Smooth muscle cell (in vitro differentiated cells): Measurements from ENCODE around the gene PLXNA2. TPM values are rescaled to one million over a fixed set of nuclear protein-coding genes. Genes with fewer than 3 reads are reported as not detected.
A peak's percentile ranks its signal among the peaks of the same experiment; 100 is the strongest.

Source experiments
- DNase-seq: peaks from one replicate; lab custom pipeline; 2025; ENCODE audit not compliant: unreplicated experiment; lab: John Stamatoyannopoulos, UW
- H2AFZ ChIP-seq: fragments of 200-600 bp; sonication (generic); 2 replicates; pipeline ENCODE4 v1.6.0; 2016; ENCODE audit warnings: antibody characterized with exemption, low read depth, mild to moderate bottlenecking
- H3F3A ChIP-seq: fragments of 200-600 bp; sonication (generic); 2 replicates; pipeline ENCODE4 v1.6.0; 2017; ENCODE audit warnings: antibody characterized with exemption, low read depth
- H3K27ac ChIP-seq: fragments of 200-600 bp; sonication (generic); 2 replicates; pipeline ENCODE4 v1.5.1; 2016; ENCODE audit warnings: low read depth, mild to moderate bottlenecking
- H3K27me3 ChIP-seq: fragments of 200-600 bp; sonication (generic); 2 replicates; pipeline ENCODE4 v1.6.1; 2016; ENCODE audit warnings: low read depth, mild to moderate bottlenecking
- H3K36me3 ChIP-seq: fragments of 200-600 bp; sonication (generic); 2 replicates; pipeline ENCODE4 v1.5.1; 2016; ENCODE audit warnings: low read depth
- H3K4me1 ChIP-seq: fragments of 200-600 bp; sonication (generic); 2 replicates; pipeline ENCODE4 v1.5.1; 2016; ENCODE audit warnings: low read depth
- H3K4me2 ChIP-seq: fragments of 200-600 bp; sonication (generic); 2 replicates; pipeline ENCODE4 v1.6.0; 2016; ENCODE audit warnings: mild to moderate bottlenecking
- H3K4me3 ChIP-seq: fragments of 200-600 bp; sonication (generic); 2 replicates; pipeline ENCODE4 v1.5.1; 2016; ENCODE audit warnings: mild to moderate bottlenecking
- H3K79me2 ChIP-seq: fragments of 200-600 bp; sonication (generic); 2 replicates; pipeline ENCODE4 v1.6.0; 2016; ENCODE audit warnings: low read depth, mild to moderate bottlenecking
- H3K9ac ChIP-seq: fragments of 200-600 bp; sonication (generic); 2 replicates; pipeline ENCODE4 v1.6.0; 2016; ENCODE audit warnings: low read depth
- H3K9me3 ChIP-seq: fragments of 200-600 bp; sonication (generic); replicated peaks from 2 replicates; pipeline ENCODE4 v1.5.1; 2016; ENCODE audit warnings: low read depth
- H4K20me1 ChIP-seq: fragments of 200-600 bp; sonication (generic); 2 replicates; pipeline ENCODE4 v1.6.0; 2016; ENCODE audit warnings: low read depth
- CTCF ChIP-seq: fragments of 200-600 bp; sonication (generic); IDR thresholded peaks from 2 replicates; pipeline ENCODE4 v1.5.1; 2017; ENCODE audit warnings: borderline replicate concordance, mild to moderate bottlenecking, antibody characterized with exemption; ENCODE audit not compliant: insufficient read depth, poor library complexity, severe bottlenecking
- WGBS: methylation state at CpG from one replicate; pipeline ENCODE4 v1.1.7; 2016; ENCODE audit warnings: low lambda C conversion rate; 5-methylcytosine and 5-hydroxymethylcytosine counted together
- polyA plus RNA-seq: library from polyadenylated mRNA; unstranded; fragments of >200 nt; fragmentation: Nextera tagmentation; extraction: Ambion mirVana; gene quantifications from 2 replicates; pipeline ENCODE4 v1.2.1, GENCODE V29; 2016
- total RNA-seq: library from RNA; depleted of rRNA; stranded (reverse); fragments of >200 nt; gene quantifications from 2 replicates; pipeline ENCODE4 v1.2.3, GENCODE V29; 2014

The PLXNA2 gene
- total and polyA plus RNA-seq, 2 experiments from 2014 or later, result 8.2 to 8.7 TPM

- Histone ChIP-seq H3F3A (no peaks in the 10 kb centered on the region), H3K9me3 (no peaks in the 10 kb centered on the region), H3K4me1 (no peaks in the 10 kb centered on the region), H3K4me3 (no peak overlapping the region), H3K27ac (no peak overlapping the region), H4K20me1 (no peaks in the 10 kb centered on the region), H3K4me2 (no peak overlapping the region), H3K36me3 (no peaks in the 10 kb centered on the region), H3K9ac (no peak overlapping the region), H3K27me3 (no peaks in the 10 kb centered on the region), H2AFZ (no peak overlapping the region), H3K79me2 (no peaks in the 10 kb centered on the region)
- DNase-seq, result no peak
- no peak for TF ChIP-seq CTCF
- WGBS, result 92% methylated on average over 16 of the region's 16 CpGs
Observed at GRCh38 chr1:208084220-208084619, 160.0 kb downstream of the PLXNA2 start.

GRCh38 chr1:208083715-208084085 lies 160.5 kb downstream of the PLXNA2 start:
- no peaks in the 10 kb centered on the region for H3F3A ChIP-seq
- no peak for TF ChIP-seq CTCF
- H3K27me3 ChIP-seq, result no peaks in the 10 kb centered on the region
- no peak for DNase-seq
- 97% methylated on average over 2 of the region's 2 CpGs for WGBS
- H3K9ac ChIP-seq, result no peak overlapping the region
- H3K36me3 ChIP-seq, result no peaks in the 10 kb centered on the region
- no peak overlapping the region for H3K27ac ChIP-seq
- H3K4me2 ChIP-seq, result no peak overlapping the region
- H3K9me3 ChIP-seq, result no peaks in the 10 kb centered on the region
- no peaks in the 10 kb centered on the region for H3K4me1 ChIP-seq
- H2AFZ ChIP-seq, result no peak overlapping the region
- no peaks in the 10 kb centered on the region for H3K79me2 ChIP-seq
- no peak overlapping the region for H3K4me3 ChIP-seq
- no peaks in the 10 kb centered on the region for H4K20me1 ChIP-seq

- 75% methylated on average over 16 of the region's 16 CpGs for whole genome bisulfite sequencing
- no peak overlapping the region for H3K4me2 ChIP-seq
- no peaks in the 10 kb centered on the region for H3K9me3 ChIP-seq
- no peaks in the 10 kb centered on the region for H3K79me2 ChIP-seq
- no peaks in the 10 kb centered on the region for H3K27me3 ChIP-seq
- H2AFZ ChIP-seq, result no peak overlapping the region
- H3K9ac ChIP-seq, result no peak overlapping the region
- H3K4me3 ChIP-seq, result no peak overlapping the region
- no peak for DNase-seq
- no peak overlapping the region for H3K27ac ChIP-seq
- no peak for TF ChIP-seq CTCF
- no peaks in the 10 kb centered on the region for H3K36me3 ChIP-seq
- no peaks in the 10 kb centered on the region for H3K4me1 ChIP-seq
- no peaks in the 10 kb centered on the region for H4K20me1 ChIP-seq
- no peaks in the 10 kb centered on the region for H3F3A ChIP-seq
Observed at GRCh38 chr1:208083016-208083714, 161.0 kb downstream of the PLXNA2 start.

GRCh38 chr1:208081972-208082371 lies 162.2 kb downstream of the PLXNA2 start:
- DNase-seq, result no peak
- Histone ChIP-seq H3K9me3 (no peaks in the 10 kb centered on the region), H3K27ac (no peak overlapping the region), H4K20me1 (no peaks in the 10 kb centered on the region), H3K79me2 (no peaks in the 10 kb centered on the region), H2AFZ (no peak overlapping the region), H3K4me2 (no peak overlapping the region), H3K27me3 (no peaks in the 10 kb centered on the region), H3K4me3 (no peak overlapping the region), H3F3A (no peaks in the 10 kb centered on the region), H3K4me1 (peaks cover 7% of the 10 kb centered on the region), H3K36me3 (no peaks in the 10 kb centered on the region), H3K9ac (no peak overlapping the region)
- 62% methylated on average over 12 of the region's 12 CpGs for WGBS
- TF ChIP-seq CTCF, result peak; percentile 4
